Measurements from ENCODE around the gene CBX1.
A peak's percentile ranks its signal among the peaks of the same experiment; 100 is the strongest.

CBX1 gene

DNA sequence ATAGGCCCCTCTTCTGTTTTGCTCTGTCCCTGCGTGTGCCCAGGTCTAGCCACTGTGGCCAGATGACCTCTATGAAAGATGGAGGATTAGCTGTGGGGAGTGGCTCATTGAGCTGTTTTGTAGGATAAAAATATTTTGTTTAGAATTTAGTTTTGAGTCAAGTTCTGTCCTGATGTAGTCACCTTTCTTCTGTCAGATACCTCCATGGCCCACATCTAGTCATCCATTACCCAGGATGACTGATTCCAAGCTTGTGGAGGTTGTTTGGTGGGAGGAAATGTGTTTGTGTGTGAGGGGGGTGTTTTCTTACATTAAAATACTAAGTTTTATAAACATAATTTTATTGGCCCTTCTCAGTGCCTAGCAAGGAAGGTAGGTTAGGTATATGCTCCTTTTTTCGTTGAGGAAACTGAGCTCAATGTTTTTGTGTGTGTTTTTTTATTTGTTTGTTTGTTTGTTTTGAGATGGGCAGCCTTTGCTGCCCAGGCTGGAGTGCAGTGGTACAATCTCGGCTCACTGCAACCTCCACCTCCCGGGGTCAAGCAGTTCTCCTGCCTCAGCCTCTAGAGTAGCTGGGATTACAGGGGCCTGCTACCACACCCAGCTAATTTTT, 22.6 kb upstream of the CBX1 start:
- no CpG with 5 or more reads among the region's 4 CpGs for WGBS, 2 donors (ENCODE audit: extremely low coverage in 2 of 2, insufficient read length in 2 of 2, insufficient replicate concordance in 1 of 2)

DNA sequence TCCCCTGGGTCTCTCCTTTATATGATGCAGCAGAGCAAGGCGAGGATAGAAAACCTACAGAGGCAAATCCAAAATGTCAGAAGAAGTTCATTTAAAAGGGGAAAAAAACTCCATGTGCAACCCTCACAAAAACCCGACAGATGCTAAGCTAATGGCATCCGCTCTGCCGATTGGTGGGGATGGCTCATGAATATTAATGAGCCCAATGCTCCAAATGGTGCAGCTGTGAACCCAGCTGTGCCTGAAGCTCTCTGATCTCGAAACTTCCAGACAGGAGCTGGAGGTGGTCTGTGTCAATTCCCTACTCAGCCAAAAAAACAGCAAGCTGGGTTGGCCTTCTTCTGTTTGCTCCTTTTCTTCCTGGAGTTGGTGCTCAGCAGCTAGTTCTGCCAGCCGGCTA, 21.8 kb upstream of the CBX1 start:
- Histone ChIP-seq H3K4me2 (ENCODE audit: insufficient read depth, low read length, poor library complexity, severe bottlenecking) (no peak overlapping the region), H4K8ac (ENCODE audit: low read depth, low read length) (no peak overlapping the region), H3K4me1 (ENCODE audit: control insufficient read depth in 2 of 2, insufficient read depth in 1 of 2, low read depth in 1 of 2, low read length in 2 of 2) (peaks cover 15 to 19% of the 10 kb centered on the region in 2 donors), H3K4me3 (ENCODE audit: low read length in 2 of 2) (no peak overlapping the region), H3K9ac (ENCODE audit: low read depth, low read length, poor library complexity) (no peak overlapping the region), H3K18ac (ENCODE audit: low read length) (no peak overlapping the region), H3K36me3 (replicated peaks in 1 of 2; ENCODE audit: control insufficient read depth in 2 of 2, insufficient read depth in 2 of 2, low read length in 2 of 2) (peaks cover 12 to 58% of the 10 kb centered on the region in 2 donors), H2BK5ac (ENCODE audit: low read length) (no peak overlapping the region), H3K9me3 (replicated peaks in 1 of 2; ENCODE audit: control insufficient read depth in 2 of 2, insufficient read depth in 1 of 2, low read depth in 1 of 2, low read length in 2 of 2) (no peaks in the 10 kb centered on the region), H3K14ac (ENCODE audit: low read length) (no peak overlapping the region), H2AFZ (ENCODE audit: low read length) (peak overlapping the region; percentile 13), H3K27me3 (ENCODE audit: control insufficient read depth in 3 of 3, insufficient read depth in 3 of 3, low read depth in 1 of 3, low read length in 3 of 3) (no peaks in the 10 kb centered on the region), H4K91ac (ENCODE audit: low read depth, low read length, poor library complexity) (no peak overlapping the region), H3K27ac (replicated peaks; ENCODE audit: low read length) (no peak overlapping the region), H3K23ac (ENCODE audit: low read depth, low read length, poor library complexity) (no peak overlapping the region), H2BK120ac (ENCODE audit: low read depth, low read length) (no peak overlapping the region), H2BK12ac (ENCODE audit: low read length) (no peak overlapping the region), H2AK5ac (ENCODE audit: low read depth, low read length) (no peak overlapping the region), H3K79me1 (ENCODE audit: low read depth, low read length) (no peaks in the 10 kb centered on the region), H3K4ac (ENCODE audit: low read length) (no peak overlapping the region), H2BK15ac (ENCODE audit: low read length) (no peak overlapping the region)
- WGBS, 2 donors (ENCODE audit: extremely low coverage in 2 of 2, insufficient read length in 2 of 2, insufficient replicate concordance in 1 of 2), result no CpG with 5 or more reads among the region's 6 CpGs
- no peak for DNase-seq (ENCODE audit: low spot score)

More for the DNA sequence above, 22.6 kb upstream of the CBX1 start:
- no peak overlapping the region for H2BK120ac ChIP-seq (ENCODE audit: low read depth, low read length)
- no peak overlapping the region for H3K4ac ChIP-seq (ENCODE audit: low read length)
- no peaks in the 10 kb centered on the region for H3K27me3 ChIP-seq (ENCODE audit: control insufficient read depth in 3 of 3, insufficient read depth in 3 of 3, low read depth in 1 of 3, low read length in 3 of 3)
- H3K18ac ChIP-seq (ENCODE audit: low read length), result no peak overlapping the region
- no peak overlapping the region for H3K4me3 ChIP-seq (ENCODE audit: low read length in 2 of 2)
- no peak overlapping the region for H2BK12ac ChIP-seq (ENCODE audit: low read length)
- no peak overlapping the region for H4K8ac ChIP-seq (ENCODE audit: low read depth, low read length)
- H3K9ac ChIP-seq (ENCODE audit: low read depth, low read length, poor library complexity), result no peak overlapping the region
- H3K36me3 ChIP-seq (replicated peaks in 1 of 2; ENCODE audit: control insufficient read depth in 2 of 2, insufficient read depth in 2 of 2, low read length in 2 of 2), result peaks cover 8 to 50% of the 10 kb centered on the region in 2 donors
- H3K4me1 ChIP-seq (ENCODE audit: control insufficient read depth in 2 of 2, insufficient read depth in 1 of 2, low read depth in 1 of 2, low read length in 2 of 2), result peaks cover 15 to 19% of the 10 kb centered on the region in 2 donors
- H3K14ac ChIP-seq (ENCODE audit: low read length), result no peak overlapping the region
- H2AK5ac ChIP-seq (ENCODE audit: low read depth, low read length), result no peak overlapping the region
- H3K79me1 ChIP-seq (ENCODE audit: low read depth, low read length), result no peaks in the 10 kb centered on the region
- H4K91ac ChIP-seq (ENCODE audit: low read depth, low read length, poor library complexity), result no peak overlapping the region
- no peak overlapping the region for H2BK15ac ChIP-seq (ENCODE audit: low read length)
- H3K9me3 ChIP-seq (replicated peaks in 1 of 2; ENCODE audit: control insufficient read depth in 2 of 2, insufficient read depth in 1 of 2, low read depth in 1 of 2, low read length in 2 of 2), result no peaks in the 10 kb centered on the region
- no peak for DNase-seq (ENCODE audit: low spot score)
- H3K23ac ChIP-seq (ENCODE audit: low read depth, low read length, poor library complexity), result no peak overlapping the region
- no peak overlapping the region for H3K27ac ChIP-seq (replicated peaks; ENCODE audit: low read length)
- H3K4me2 ChIP-seq (ENCODE audit: insufficient read depth, low read length, poor library complexity, severe bottlenecking), result no peak overlapping the region
- no peak overlapping the region for H2BK5ac ChIP-seq (ENCODE audit: low read length)
- H2AFZ ChIP-seq (ENCODE audit: low read length), result no peak overlapping the region

DNA sequence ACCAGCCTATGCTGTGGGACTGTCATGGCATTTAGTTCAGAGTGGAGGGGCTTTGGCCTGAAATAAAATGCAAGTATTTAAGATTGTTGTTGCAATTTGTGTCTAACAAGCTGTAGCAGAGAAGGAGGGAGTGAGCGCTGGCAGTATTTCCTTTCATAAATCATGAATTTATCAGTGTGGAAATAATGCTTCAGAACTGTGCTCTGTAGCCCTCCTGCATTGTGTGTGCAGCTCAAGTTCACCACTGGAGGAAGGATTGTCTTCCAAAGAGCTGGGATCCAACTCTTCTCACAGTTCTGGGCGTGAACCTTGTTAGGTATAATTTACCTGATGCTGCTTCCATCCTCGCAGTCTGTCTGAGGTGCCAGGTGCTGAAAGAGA, 21.4 kb upstream of the CBX1 start:
- no peak overlapping the region for H2BK120ac ChIP-seq (ENCODE audit: low read depth, low read length)
- no peak overlapping the region for H4K91ac ChIP-seq (ENCODE audit: low read depth, low read length, poor library complexity)
- H2AK5ac ChIP-seq (ENCODE audit: low read depth, low read length), result no peak overlapping the region
- peaks cover 15 to 19% of the 10 kb centered on the region in 2 donors for H3K4me1 ChIP-seq (ENCODE audit: control insufficient read depth in 2 of 2, insufficient read depth in 1 of 2, low read depth in 1 of 2, low read length in 2 of 2)
- H3K18ac ChIP-seq (ENCODE audit: low read length), result no peak overlapping the region
- peak overlapping the region; percentile 13 for H2AFZ ChIP-seq (ENCODE audit: low read length)
- H3K23ac ChIP-seq (ENCODE audit: low read depth, low read length, poor library complexity), result no peak overlapping the region
- H3K4ac ChIP-seq (ENCODE audit: low read length), result no peak overlapping the region
- H3K79me1 ChIP-seq (ENCODE audit: low read depth, low read length), result no peaks in the 10 kb centered on the region
- H3K27ac ChIP-seq (replicated peaks; ENCODE audit: low read length), result peak overlapping the region; percentile 59
- no peak overlapping the region for H2BK12ac ChIP-seq (ENCODE audit: low read length)
- no CpG with 5 or more reads among the region's 3 CpGs for WGBS, 2 donors (ENCODE audit: extremely low coverage in 2 of 2, insufficient read length in 2 of 2, insufficient replicate concordance in 1 of 2)
- no peaks in the 10 kb centered on the region for H3K9me3 ChIP-seq (replicated peaks in 1 of 2; ENCODE audit: control insufficient read depth in 2 of 2, insufficient read depth in 1 of 2, low read depth in 1 of 2, low read length in 2 of 2)
- H3K36me3 ChIP-seq (replicated peaks in 1 of 2; ENCODE audit: control insufficient read depth in 2 of 2, insufficient read depth in 2 of 2, low read length in 2 of 2), result peaks cover 12 to 63% of the 10 kb centered on the region in 2 donors
- no peak for DNase-seq (ENCODE audit: low spot score)
- no peak overlapping the region for H3K4me3 ChIP-seq (ENCODE audit: low read length in 2 of 2)
- H2BK5ac ChIP-seq (ENCODE audit: low read length), result no peak overlapping the region
- no peak overlapping the region for H2BK15ac ChIP-seq (ENCODE audit: low read length)
- H3K9ac ChIP-seq (ENCODE audit: low read depth, low read length, poor library complexity), result no peak overlapping the region
- H3K14ac ChIP-seq (ENCODE audit: low read length), result no peak overlapping the region
- no peak overlapping the region for H4K8ac ChIP-seq (ENCODE audit: low read depth, low read length)
- no peaks in the 10 kb centered on the region for H3K27me3 ChIP-seq (ENCODE audit: control insufficient read depth in 3 of 3, insufficient read depth in 3 of 3, low read depth in 1 of 3, low read length in 3 of 3)
- H3K4me2 ChIP-seq (ENCODE audit: insufficient read depth, low read length, poor library complexity, severe bottlenecking), result no peak overlapping the region

DNA sequence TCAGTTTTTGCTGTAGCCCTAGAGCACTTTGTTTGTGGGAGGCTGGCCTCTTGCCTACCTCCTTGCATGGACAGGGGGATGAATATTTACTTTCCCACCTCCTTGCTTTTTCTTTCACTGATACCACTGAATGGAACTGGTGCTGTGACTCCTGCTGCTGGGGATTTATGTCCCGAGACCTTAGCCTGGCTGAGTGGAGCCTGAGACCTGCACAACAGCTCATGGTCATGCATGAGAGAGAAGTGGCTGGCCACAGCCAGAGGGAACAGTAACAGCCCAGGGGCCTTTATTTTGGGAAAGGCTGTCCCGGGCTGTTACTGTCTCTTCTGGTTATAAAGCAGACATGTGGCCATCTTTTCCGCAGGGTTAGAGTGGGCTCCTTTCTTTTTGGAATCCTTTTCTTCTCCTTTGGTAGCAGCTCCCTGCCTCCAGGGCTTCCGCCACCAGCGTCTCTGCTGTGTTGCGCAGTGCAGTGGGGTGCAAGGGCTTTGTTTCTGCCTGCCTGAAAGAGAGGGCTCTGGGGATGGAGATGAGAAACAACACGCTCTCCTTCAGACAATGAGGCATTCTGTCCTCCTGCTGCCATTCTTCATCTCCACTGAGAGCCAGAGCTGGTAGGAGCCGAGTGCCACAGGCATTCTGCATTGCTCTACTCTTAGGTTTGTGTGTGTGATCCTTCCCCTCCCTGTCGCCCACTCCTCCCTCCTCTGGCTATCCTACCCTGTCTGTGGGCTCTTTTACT, 20.8 kb upstream of the CBX1 start:
- DNase-seq (ENCODE audit: low spot score), result no peak
- Histone ChIP-seq H2BK15ac (ENCODE audit: low read length) (no peak overlapping the region), H3K23ac (ENCODE audit: low read depth, low read length, poor library complexity) (no peak overlapping the region), H4K8ac (ENCODE audit: low read depth, low read length) (no peak overlapping the region), H2AK5ac (ENCODE audit: low read depth, low read length) (no peak overlapping the region), H3K9me3 (replicated peaks in 1 of 2; ENCODE audit: control insufficient read depth in 2 of 2, insufficient read depth in 1 of 2, low read depth in 1 of 2, low read length in 2 of 2) (no peaks in the 10 kb centered on the region), H2BK120ac (ENCODE audit: low read depth, low read length) (no peak overlapping the region), H3K4ac (ENCODE audit: low read length) (no peak overlapping the region), H3K14ac (ENCODE audit: low read length) (no peak overlapping the region), H3K4me2 (ENCODE audit: insufficient read depth, low read length, poor library complexity, severe bottlenecking) (no peak overlapping the region), H2AFZ (ENCODE audit: low read length) (peak overlapping the region; percentile 7), H3K4me3 (ENCODE audit: low read length in 2 of 2) (no peak overlapping the region), H4K91ac (ENCODE audit: low read depth, low read length, poor library complexity) (no peak overlapping the region), H3K18ac (ENCODE audit: low read length) (no peak overlapping the region), H3K79me1 (ENCODE audit: low read depth, low read length) (no peaks in the 10 kb centered on the region), H2BK12ac (ENCODE audit: low read length) (no peak overlapping the region), H3K36me3 (replicated peaks in 1 of 2; ENCODE audit: control insufficient read depth in 2 of 2, insufficient read depth in 2 of 2, low read length in 2 of 2) (peaks cover 12 to 66% of the 10 kb centered on the region in 2 donors), H3K27ac (replicated peaks; ENCODE audit: low read length) (peak overlapping the region; percentile 59), H3K9ac (ENCODE audit: low read depth, low read length, poor library complexity) (no peak overlapping the region), H3K27me3 (ENCODE audit: control insufficient read depth in 3 of 3, insufficient read depth in 3 of 3, low read depth in 1 of 3, low read length in 3 of 3) (no peaks in the 10 kb centered on the region), H3K4me1 (ENCODE audit: control insufficient read depth in 2 of 2, insufficient read depth in 1 of 2, low read depth in 1 of 2, low read length in 2 of 2) (peaks cover 15 to 19% of the 10 kb centered on the region in 2 donors), H2BK5ac (ENCODE audit: low read length) (no peak overlapping the region)
- no CpG with 5 or more reads among the region's 9 CpGs for WGBS, 2 donors (ENCODE audit: extremely low coverage in 2 of 2, insufficient read length in 2 of 2, insufficient replicate concordance in 1 of 2)

All from neuronal stem cell (in vitro differentiated cells).